K562 (cell line): ENCODE data around the gene TXNRD1. TPM values are rescaled to one million over a fixed set of nuclear protein-coding genes. Genes with fewer than 3 reads are reported as not detected.

Source experiments
- CCAR2 ChIP-seq: fragments of 200-400 bp; formaldehyde crosslinking; IDR thresholded peaks from 2 replicates; pipeline ENCODE4 v1.6.1; 2017; ENCODE audit warnings: mild to moderate bottlenecking, low read depth, low read length
- FOXA3 ChIP-seq, 2 experiments: fragments of 450-650 bp in 1 of 2; sonication (generic) in 1 of 2; formaldehyde crosslinking; IDR thresholded peaks in 1 of 2; conservative IDR thresholded peaks in 1 of 2; 2 replicates each; pipeline versions ENCODE4 v1.4.0 to v1.8.0; 2020 to 2022; ENCODE audit warnings: mild to moderate bottlenecking in 2 of 2, missing genetic modification reagents in 1 of 2
- HCFC1 ChIP-seq: IDR thresholded peaks from 2 replicates; pipeline ENCODE4 v1.6.1; 2012; ENCODE audit warnings: low read depth, low read length, improper control_type of control experiment
- JUN ChIP-seq, 2 experiments: sonication (generic) in 1 of 2; formaldehyde crosslinking in 1 of 2; IDR thresholded peaks; 2 replicates each; pipeline versions ENCODE4 v1.6.1 to v1.8.0; 2012 to 2022; ENCODE audit warnings: borderline replicate concordance in 2 of 2, mild to moderate bottlenecking in 2 of 2, improper control_type of control experiment in 1 of 2, low read depth in 1 of 2, low read length in 1 of 2, missing genetic modification reagents in 1 of 2
- MAZ ChIP-seq, 2 experiments: fragments of 450-650 bp in 1 of 2; sonication (generic) in 1 of 2; formaldehyde crosslinking; IDR thresholded peaks in 1 of 2; conservative IDR thresholded peaks in 1 of 2; 2 replicates each; pipeline versions ENCODE4 v1.4.0 to v1.5.0; 2020; ENCODE audit warnings: mild to moderate bottlenecking in 1 of 2, missing genetic modification reagents in 1 of 2
- NBN ChIP-seq: fragments of 450-650 bp; IDR thresholded peaks from 2 replicates; pipeline ENCODE4 v1.6.1; 2016; ENCODE audit warnings: low read depth, mild to moderate bottlenecking
- NR1H2 ChIP-seq: sonication (generic); formaldehyde crosslinking; IDR thresholded peaks from 2 replicates; pipeline ENCODE4 v1.4.0; 2020; ENCODE audit warnings: mild to moderate bottlenecking, missing genetic modification reagents
- NR3C1 ChIP-seq: sonication (generic); formaldehyde crosslinking; IDR thresholded peaks from 2 replicates; pipeline ENCODE4 v1.8.1; 2022; ENCODE audit warnings: missing genetic modification reagents
- RUNX1 ChIP-seq: sonication (generic); IDR thresholded peaks from 2 replicates; pipeline ENCODE4 v1.6.1; 2016; ENCODE audit warnings: antibody characterized with exemption, low read depth
- SIX5 ChIP-seq, 2 experiments: IDR thresholded peaks; 2 replicates each; pipeline ENCODE4 v1.6.1; 2011; ENCODE audit warnings: low read length in 2 of 2, borderline replicate concordance in 1 of 2, low read depth in 1 of 2, mild to moderate bottlenecking in 1 of 2, moderate library complexity in 1 of 2; ENCODE audit not compliant: insufficient read depth in 1 of 2
- ZBTB40 ChIP-seq, 2 experiments: fragments of 450-650 bp in 1 of 2; sonication (generic) in 1 of 2; formaldehyde crosslinking in 1 of 2; IDR thresholded peaks; 2 replicates each; pipeline versions ENCODE4 v1.7.1 to v1.9.0; 2016 to 2022; ENCODE audit warnings: inconsistent platforms in 1 of 2, mild to moderate bottlenecking in 1 of 2, missing genetic modification reagents in 1 of 2
- ZNF224 ChIP-seq: sonication (generic); formaldehyde crosslinking; IDR thresholded peaks from 2 replicates; pipeline ENCODE4 v1.8.0; 2022; ENCODE audit warnings: mild to moderate bottlenecking, missing genetic modification reagents
- ZNF511 ChIP-seq: sonication (generic); formaldehyde crosslinking; IDR thresholded peaks from 2 replicates; pipeline ENCODE4 v1.8.0; 2022; ENCODE audit warnings: mild to moderate bottlenecking, missing genetic modification reagents
- ZNF639 ChIP-seq, 2 experiments: fragments of 200-800 bp in 1 of 2; sonication (Bioruptor generic) in 1 of 2; sonication (generic) in 1 of 2; formaldehyde crosslinking in 1 of 2; IDR thresholded peaks in 1 of 2; conservative IDR thresholded peaks in 1 of 2; 2 replicates each; pipeline versions ENCODE4 v1.5.0 to v1.6.1; 2016 to 2020; ENCODE audit warnings: missing compliant biosample characterization in 1 of 2, missing genetic modification characterization in 1 of 2, missing genetic modification reagents in 1 of 2
- ZNF778 ChIP-seq: fragments of 450-650 bp; formaldehyde crosslinking; IDR thresholded peaks from 2 replicates; pipeline ENCODE4 v1.4.0; 2020; ENCODE audit warnings: mild to moderate bottlenecking, moderate library complexity
- polyA plus RNA-seq, 8 experiments: library from polyadenylated mRNA; depleted of rRNA in 4 of 8; stranded (reverse) in 5 of 8; unstranded in 3 of 8; fragments of >200 nt; fragmentation: Nextera tagmentation in 2 of 8; fragmentation: Illumina TruSeq in 1 of 8; extraction: Ambion mirVana in 2 of 8; extraction: Trizol in 1 of 8; gene quantifications; 2 replicates each; pipeline versions ENCODE4 v1.2.1 to v1.2.3, GENCODE V29; 2011 to 2014; ENCODE audit warnings: inconsistent platforms in 1 of 8, missing spikeins in 1 of 8
- total RNA-seq, 7 experiments: library from RNA; depleted of rRNA in 6 of 7; stranded (reverse); fragments of >200 nt in 6 of 7; fragmentation: Illumina TruSeq in 2 of 7; extraction: Trizol in 2 of 7; gene quantifications; 2 replicates each; pipeline versions ENCODE4 v1.2.1 to v1.2.3, GENCODE V29; 2011 to 2021; ENCODE audit warnings: low replicate concordance in 1 of 7

TXNRD1 gene
- total and polyA plus RNA-seq, 9 of the 15 experiments (the other 6 are each of a cell fraction or from before 2014, with no cell fraction given): 107 to 189 (median 146) TPM

GRCh38 chr12:104215638-104216297 lies at the start of gene TXNRD1 (continued):
- TF ChIP-seq ZNF639 (CRISPR knock-in tag; conservative IDR thresholded peaks at IDR 0.05 in 1 of 2, IDR thresholded peaks at IDR 0.05 in 1 of 2) (no peak), ZNF511 (CRISPR knock-in tag) (no peak), CCAR2 (no peak), JUN (IDR thresholded peaks at IDR 0.05; ENCODE audit: borderline replicate concordance, low read depth, low read length) (no peak), JUN (CRISPR knock-in tag; IDR thresholded peaks at IDR 0.05; ENCODE audit: borderline replicate concordance) (0 out of 2 replicates have a peak, but pooled peaks have one; percentile 27), NBN (no peak), RUNX1 (no peak), FOXA3 (CRISPR knock-in tag; conservative IDR thresholded peaks at IDR 0.05 in 1 of 2, IDR thresholded peaks at IDR 0.05 in 1 of 2) (no peak), NR3C1 (peak; percentile 16; the same call in 1 of the 2 replicates), NR1H2 (no peak), ZNF778 (no peak), SIX5 (IDR thresholded peaks at IDR 0.05; ENCODE audit: borderline replicate concordance in 1 of 2, insufficient read depth in 1 of 2, low read depth in 1 of 2, low read length in 2 of 2) (no peak), MAZ (CRISPR knock-in tag; conservative IDR thresholded peaks at IDR 0.05 in 1 of 2, IDR thresholded peaks at IDR 0.05 in 1 of 2) (peak; percentile 83 to 97), ZNF224 (CRISPR knock-in tag) (no peak), ZBTB40 (IDR thresholded peaks at IDR 0.05) (no peak), ZBTB40 (CRISPR knock-in tag; IDR thresholded peaks at IDR 0.05) (no peak), HCFC1 (no peak)
